Posterior cingulate gyrus (tissue), 11 donors: Measurements from ENCODE around the gene PI4KA.
"Not testable (repeated sequence)": the region's sequence is repeated elsewhere in the genome, so short reads cannot be mapped to it uniquely, and the experiment has no call there.

Source experiments
- DNase-seq, 10 donors: peaks; one replicate each; pipeline versions ENCODE4 v3.0.0 to v3.0.0-alpha.2; 2020 to 2021; ENCODE audit warnings: mixed read lengths in 3 of 10
- intact Hi-C: fragments of 100-400 bp; cut with DNase I; formaldehyde crosslinking; loops from one replicate; pipeline ENCODE4 v1.15.1; 2023

PI4KA gene

GRCh38 chr22:20782083-20782482 is 76.5 kb downstream of the PI4KA start:
- DNase-seq: no peak
- intact Hi-C loops: no loop called here

DNA sequence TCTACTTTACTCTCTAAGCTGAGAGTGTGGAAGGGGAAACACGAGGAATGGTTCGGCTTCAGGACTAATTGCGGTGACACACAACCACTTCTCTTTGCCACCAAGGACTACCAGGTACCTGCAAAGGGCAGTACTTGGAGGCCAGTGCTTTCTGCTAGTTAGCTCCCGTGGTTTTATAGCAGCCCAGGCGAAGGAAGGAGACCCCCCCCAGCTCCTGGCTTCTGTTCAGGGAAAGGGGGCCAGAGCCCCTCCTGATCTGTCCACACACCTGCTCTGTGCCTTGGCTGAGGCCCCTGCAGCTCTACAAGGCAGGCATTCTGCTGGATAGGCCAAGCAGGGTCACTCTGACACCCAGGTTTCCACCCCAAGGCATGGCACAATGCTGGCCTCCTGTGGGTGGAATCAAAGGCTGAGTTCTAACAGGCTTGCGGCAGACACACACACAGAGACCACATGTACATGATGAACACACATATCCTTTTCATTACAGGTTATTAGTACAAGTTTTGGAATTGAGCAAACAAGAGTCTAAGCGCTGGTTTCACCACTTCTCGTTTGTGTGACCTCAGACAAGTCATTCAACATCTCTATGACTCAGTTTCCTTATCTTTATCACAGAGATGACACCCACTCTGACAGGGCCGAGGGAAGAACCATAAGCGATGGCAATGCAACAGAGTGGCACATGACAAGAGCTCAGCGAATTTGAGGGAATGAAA is 77.2 kb downstream of the PI4KA start:
- intact Hi-C loops: no loop called here
- no peak for DNase-seq

GRCh38 chr22:20779818-20780158 is 78.8 kb downstream of the PI4KA start:
- intact Hi-C loops: no loop called here
- no peak for DNase-seq

- intact Hi-C loops: no loop called here
- no peak for DNase-seq
Observed at GRCh38 chr22:20779014-20779817, 79.4 kb downstream of the PI4KA start.

DNA sequence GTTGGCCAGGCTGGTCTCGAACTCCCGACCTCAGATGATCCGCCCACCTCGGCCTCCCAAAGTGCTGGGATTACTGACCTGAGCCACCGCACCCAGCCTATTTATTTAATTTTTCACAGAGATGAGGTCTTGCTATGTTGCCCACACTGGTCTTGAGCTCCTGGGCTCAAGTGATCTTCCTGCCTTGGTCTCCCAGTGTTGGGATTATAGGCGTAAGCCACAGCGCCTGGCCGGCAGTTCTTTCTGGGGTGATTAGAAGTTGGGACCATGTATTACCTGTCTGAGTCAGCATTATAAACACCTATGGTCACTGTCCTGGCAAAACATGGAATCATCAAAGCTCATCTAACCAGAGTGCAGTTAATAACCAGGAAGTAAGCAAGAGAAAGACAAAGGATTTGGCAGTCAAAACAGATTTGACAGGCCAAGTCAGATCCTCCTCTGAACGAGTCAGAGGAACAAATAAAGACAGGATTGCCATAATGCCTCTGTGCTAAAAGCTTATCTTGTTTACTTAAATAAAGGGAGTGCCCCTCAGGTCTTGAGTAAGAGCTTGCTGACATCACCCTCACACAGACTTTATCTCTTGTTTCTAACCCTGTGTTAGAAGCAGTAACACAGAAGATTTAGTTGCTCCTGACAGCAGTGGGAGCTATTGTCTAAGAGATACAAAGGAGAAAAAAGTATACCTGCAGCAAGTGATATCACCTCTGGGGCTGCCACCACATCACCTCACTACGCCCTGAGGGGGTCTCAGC is 81.0 kb downstream of the PI4KA start:
- no peak for DNase-seq
- intact Hi-C loops: no loop called here

DNA sequence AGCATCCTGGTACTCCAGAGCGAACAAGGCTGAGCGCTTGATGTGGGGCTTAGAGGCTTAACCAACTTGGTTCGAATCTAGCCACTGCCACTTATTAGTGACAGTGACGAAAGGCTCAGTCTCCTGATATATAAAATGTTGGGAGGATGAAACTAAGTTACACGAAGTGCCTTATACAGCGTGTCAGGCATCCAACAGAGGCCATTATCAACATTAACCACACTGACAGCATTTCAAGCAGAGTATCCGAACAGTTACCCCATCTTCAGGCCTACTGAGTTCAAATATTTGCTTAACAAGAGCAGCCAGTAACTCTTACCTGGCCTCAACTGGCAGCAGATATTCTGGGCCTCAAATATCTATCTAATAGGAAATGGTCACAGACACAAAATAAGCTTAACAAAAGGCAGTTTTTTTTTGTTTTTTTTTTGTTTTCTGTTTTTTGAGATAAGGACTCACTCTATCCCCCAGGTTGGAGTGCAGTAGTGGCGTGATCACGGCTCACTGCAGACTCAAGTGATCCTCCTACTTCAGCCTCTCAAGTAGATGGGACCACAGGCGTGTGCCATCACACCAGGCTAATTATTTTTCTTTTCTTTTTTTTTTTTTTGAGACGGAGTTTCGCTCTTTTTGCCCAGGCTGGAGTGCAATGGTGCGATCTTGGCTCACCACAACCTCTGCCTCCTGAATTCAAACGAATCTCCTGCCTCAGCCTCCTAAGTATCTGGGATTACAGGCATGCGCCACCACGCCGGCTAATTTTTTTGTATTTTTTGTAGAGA is 81.8 kb downstream of the PI4KA start:
- intact Hi-C loops: no loop called here

DNA sequence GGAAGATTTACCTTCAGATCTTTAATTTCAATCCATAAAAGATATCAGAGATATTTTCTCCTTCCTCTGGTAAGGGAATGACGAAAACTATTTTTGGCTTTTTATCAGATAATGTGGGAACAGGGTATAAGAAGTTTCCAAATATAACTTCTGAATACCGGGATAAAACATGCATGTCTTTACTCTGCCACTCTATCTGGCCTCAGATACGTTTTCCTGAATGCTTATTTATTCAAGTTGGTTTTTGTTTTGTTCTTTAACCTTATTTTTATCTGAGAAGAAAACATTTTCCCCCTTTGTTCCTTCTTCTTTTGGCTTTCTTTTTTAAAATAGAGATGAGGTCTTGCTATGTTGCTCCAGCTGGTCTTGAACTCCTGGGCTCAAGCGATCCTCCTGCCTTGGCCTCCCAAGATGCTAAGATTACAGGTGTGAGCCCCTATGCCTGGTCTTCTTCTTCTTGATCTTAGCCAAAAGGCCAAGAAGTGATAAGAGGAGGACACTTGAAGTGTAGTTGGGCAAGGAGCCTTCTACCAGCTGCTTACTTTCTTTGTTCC is 83.2 kb downstream of the PI4KA start:
- intact Hi-C loops: no loop called here
- no peak for DNase-seq

More for the DNA sequence above, 81.8 kb downstream of the PI4KA start:
- no peak for DNase-seq

DNA sequence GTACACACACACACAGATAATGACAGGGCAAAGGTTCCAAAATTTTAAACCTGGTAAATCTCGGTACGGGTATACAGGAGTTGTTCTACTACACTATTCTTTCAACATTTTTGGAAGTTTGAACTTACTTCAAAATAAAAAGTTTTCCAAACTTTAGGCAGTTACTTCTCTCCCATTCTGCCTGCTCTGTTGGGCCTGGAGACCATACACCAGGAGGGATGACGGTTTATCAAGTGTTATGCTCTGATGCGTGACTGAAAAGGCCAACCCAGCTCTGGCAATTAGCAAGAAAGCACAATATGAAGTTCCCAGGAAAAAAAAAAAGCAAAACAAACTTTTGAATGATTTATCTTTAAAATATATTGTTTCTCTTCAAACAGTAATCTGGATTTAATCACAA is 83.7 kb downstream of the PI4KA start:
- DNase-seq: no peak

GRCh38 chr22:20773793-20774212 is 84.8 kb downstream of the PI4KA start, which contains the start of gene SERPIND1:
Gene SERPIND1 (plus strand): TSS chr22:20774113. CDS start chr22:20779313, 5,200 bp downstream.
- intact Hi-C loops: no loop called here
- no peak for DNase-seq

More for the DNA sequence above, 83.7 kb downstream of the PI4KA start:
- intact Hi-C loops: no loop called here

GRCh38 chr22:20771918-20772625 is 86.5 kb downstream of the PI4KA start:
- peak in 5 of 10 donors; percentile 20 to 92 (median 41) for DNase-seq
- intact Hi-C loops: no loop called here

DNA sequence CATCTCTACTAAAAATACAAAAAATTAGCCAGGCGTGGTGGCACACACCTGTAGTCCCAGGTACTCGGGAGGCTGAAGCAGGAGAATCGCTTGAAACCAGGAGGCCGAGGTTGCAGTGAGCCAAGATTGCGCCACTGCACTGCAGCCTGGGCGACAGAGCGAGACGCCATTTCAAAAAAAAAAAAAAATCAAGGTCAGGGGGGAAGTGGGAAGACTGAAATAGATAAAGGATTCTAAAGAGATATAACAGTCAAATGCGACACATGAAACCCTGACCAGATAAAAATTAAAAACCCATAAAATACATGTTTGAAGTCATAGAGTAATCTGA is 89.2 kb downstream of the PI4KA start:
- DNase-seq, intact Hi-C loops: not testable (repeated sequence)

DNA sequence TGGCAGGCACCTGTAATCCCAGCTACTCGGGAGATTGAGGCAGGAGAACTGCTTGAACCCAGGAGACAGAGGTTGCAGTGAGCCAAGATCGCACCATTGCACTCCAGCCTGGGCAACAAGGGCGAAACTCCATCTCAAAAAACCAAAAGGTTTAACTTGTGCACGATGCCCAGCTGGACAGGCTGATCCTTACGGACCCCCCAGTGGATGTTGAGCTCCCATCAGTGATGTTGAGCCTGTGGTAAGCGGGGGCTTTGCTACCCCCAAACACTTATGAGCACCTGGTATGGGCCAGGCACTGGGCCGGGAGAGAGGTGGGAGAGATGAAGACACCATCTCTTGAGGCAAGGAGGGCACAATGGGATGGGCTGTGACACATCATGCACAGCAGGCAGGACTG is 92.1 kb downstream of the PI4KA start:
- intact Hi-C loops: no loop called here
- no peak for DNase-seq

DNA sequence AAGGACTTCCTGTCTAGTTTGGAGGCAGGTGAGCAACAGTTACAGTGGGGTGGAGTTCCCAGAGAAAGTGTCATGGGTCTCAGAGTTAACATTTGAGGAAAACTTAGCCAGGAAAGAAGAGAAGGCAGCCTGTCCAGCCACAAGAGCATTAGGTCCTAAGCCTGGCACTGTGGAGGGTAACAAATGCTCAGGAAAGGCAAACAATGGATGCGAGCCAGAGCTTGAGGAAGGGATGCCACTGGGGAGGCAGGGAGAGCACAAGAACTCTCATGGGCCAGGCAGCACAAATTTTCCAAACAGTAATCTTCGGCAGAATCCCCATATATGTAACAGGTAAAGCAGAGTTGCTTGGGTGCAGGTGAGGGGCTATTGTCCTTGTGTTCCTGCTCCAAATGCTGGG is 92.7 kb downstream of the PI4KA start:
- intact Hi-C loops: no loop called here
- DNase-seq: no peak

- no peak for DNase-seq
- intact Hi-C loops: no loop called here
Observed at GRCh38 chr22:20764729-20765128, 93.9 kb downstream of the PI4KA start.

DNA sequence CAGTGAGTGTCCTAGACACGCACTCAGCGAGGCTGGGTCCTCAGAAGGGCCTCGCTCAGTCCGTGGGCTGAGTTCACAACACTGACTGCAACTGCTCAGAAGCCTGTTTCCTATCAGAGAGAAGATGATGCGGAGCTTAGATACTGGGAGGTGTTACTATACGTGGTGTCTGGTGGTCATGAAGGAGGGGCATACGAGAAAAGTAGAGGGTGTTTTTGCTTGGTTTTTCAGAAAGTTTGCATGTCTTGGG is 94.2 kb downstream of the PI4KA start:
- intact Hi-C loops: no loop called here
- DNase-seq: no peak

DNA sequence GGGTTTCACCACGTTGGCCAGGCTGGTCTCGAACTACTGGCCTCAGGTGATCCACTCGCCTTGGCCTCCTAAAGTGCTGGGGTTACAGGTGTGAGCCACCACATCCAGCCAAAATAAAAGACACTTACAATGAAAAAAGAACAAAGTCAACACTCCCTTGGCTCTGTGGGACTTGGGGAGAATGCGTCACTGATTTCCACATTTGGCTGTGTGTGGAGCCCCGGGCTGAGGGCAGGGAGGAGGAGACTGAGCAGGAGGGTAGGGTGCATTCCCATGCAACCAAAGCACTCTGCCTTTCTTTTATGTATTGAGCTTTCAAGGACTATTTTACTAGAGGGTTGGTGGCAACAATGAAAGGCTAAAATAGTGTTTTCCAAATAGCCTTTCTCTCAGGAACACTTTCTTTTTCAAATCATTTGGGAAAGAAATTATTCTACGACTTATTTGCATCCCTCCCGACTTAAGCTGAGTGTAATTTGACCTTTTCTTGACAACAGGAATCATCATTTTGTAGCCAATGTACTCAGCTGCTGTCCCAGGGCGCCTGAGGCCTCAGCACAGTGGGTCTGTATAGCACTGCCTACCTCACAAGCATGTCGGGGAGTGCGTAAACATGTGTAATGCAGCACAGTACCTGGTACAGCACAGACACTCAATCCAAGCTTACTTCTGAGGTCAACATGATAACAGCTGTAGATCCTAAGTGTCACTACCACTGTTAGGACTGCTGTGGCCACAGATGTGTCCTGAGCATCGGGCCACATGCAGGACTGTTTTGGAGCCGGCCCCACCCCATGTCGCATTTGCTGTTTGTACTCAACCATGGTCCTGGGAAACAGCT is 94.8 kb downstream of the PI4KA start:
- intact Hi-C loops: no loop called here

DNA sequence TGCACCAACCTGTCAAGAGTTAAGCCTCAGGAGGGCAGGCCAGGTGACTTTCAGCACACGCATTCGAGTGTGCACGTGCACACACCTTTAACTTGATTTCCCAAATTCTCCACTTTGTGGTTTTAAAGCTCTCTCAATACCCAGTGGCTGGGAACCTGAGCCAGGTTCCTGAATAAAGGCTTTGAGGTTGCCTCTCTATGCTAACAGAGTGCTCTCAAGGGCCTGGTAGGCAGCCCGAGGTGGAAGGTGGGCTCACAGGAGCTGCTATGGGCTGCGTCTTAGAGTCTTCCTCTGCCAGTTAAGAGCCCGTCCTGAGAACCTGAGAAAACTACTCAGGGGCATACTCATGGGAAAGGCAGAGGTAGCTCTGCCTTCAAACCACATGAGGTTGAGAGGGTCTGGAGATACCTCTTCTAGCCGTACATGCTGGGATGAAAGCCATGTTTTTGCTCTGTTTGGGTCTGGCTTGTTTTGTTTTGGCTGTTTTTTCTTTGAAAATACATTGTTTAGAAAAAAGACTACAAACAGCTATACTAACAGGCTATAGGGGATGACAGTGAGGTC is 96.3 kb downstream of the PI4KA start:
- intact Hi-C loops: no loop called here

More for the DNA sequence above, 94.8 kb downstream of the PI4KA start:
- DNase-seq: no peak

GRCh38 chr22:20761536-20761935 is 97.1 kb downstream of the PI4KA start:
- intact Hi-C loops: no loop called here
- no peak for DNase-seq

More for the DNA sequence above, 96.3 kb downstream of the PI4KA start:
- no peak for DNase-seq

DNA sequence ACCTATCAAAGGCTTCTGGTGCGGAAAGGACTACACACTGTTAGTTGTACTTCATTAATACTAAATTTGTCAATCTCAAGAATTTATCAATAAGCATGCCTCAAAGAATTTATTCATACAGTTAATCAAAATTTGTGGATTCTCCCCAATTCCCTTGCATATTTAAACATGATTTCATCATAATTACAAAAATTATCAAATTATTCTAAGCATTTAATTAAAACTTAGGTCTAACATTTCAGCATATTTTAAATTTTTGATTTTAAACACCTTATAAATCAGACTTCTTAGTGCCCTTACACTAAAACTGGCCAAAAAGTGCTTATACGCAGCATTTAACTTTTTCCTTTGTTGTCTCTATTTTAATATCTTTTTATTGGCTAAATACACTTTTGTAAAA is 98.5 kb downstream of the PI4KA start:
- intact Hi-C loops: no loop called here
- DNase-seq: no peak
